Thyroid gland (tissue), 4 donors: ENCODE results near the gene GJB3. TPM values are rescaled to one million over a fixed set of nuclear protein-coding genes. Genes with fewer than 3 reads are reported as not detected.

ENCODE experiments used
- DNase-seq, 2 donors: peaks; one replicate each; pipeline ENCODE4 v3.0.0-alpha.2; 2019
- H3K27ac ChIP-seq, 3 donors: fragments of 200-600 bp; sonication (generic); 1 replicate in 2 of 3; 2 replicates in 1 of 3; pipeline ENCODE4 v1.5.1; 2016 to 2019; ENCODE audit warnings: mild to moderate bottlenecking in 1 of 3, moderate library complexity in 1 of 3
- H3K27me3 ChIP-seq: fragments of 200-600 bp; sonication (generic); one replicate; pipeline ENCODE4 v1.5.1; 2019
- H3K36me3 ChIP-seq, 2 donors: fragments of 200-600 bp; sonication (generic); one replicate each; pipeline ENCODE4 v1.5.1; 2016 to 2019
- H3K4me1 ChIP-seq, 2 donors: fragments of 200-600 bp; sonication (generic); one replicate each; pipeline ENCODE4 v1.5.1; 2017 to 2019
- H3K4me3 ChIP-seq, 3 donors: fragments of 200-600 bp; sonication (generic); replicated peaks in 1 of 3; 1 replicate in 2 of 3; 2 replicates in 1 of 3; pipeline ENCODE4 v1.5.1; 2016; ENCODE audit warnings: mild to moderate bottlenecking in 1 of 3
- H3K9me3 ChIP-seq: fragments of 200-600 bp; sonication (generic); one replicate; pipeline ENCODE4 v1.5.1; 2017
- POLR2A ChIP-seq, 2 donors: fragments of 450-650 bp; IDR thresholded peaks; one replicate each; pipeline ENCODE4 v1.6.1; 2017; ENCODE audit warnings: antibody characterized with exemption in 2 of 2, mild to moderate bottlenecking in 2 of 2, moderate library complexity in 1 of 2
- WGBS, 2 donors: methylation state at CpG; one replicate each; pipeline ENCODE4 v1.1.5; 2017; 5-methylcytosine and 5-hydroxymethylcytosine counted together
- intact Hi-C: fragments of 100-400 bp; cut with DNase I; formaldehyde crosslinking; loops from one replicate; pipeline ENCODE4 v1.15.1; 2023
- total RNA-seq, 4 donors: library from RNA; depleted of rRNA; stranded (reverse); fragments of >200 nt; gene quantifications; one replicate each; pipeline ENCODE4 v1.2.3, GENCODE V29; 2016
- TF ChIP-seq, protein P1 (sequence below), 6 experiments: fragments of 200-600 bp in 3 of 6; fragments of 450-650 bp in 3 of 6; sonication (generic) in 3 of 6; IDR thresholded peaks; one replicate each; pipeline ENCODE4 v1.5.1; 2016 to 2019; ENCODE audit warnings: antibody characterized with exemption in 6 of 6, mild to moderate bottlenecking in 2 of 6, inconsistent platforms in 1 of 6, moderate library complexity in 1 of 6

GJB3 gene
- total RNA-seq, 4 donors from 2014 or later: 0.49 to 0.54 TPM; not detected in 2

DNA sequence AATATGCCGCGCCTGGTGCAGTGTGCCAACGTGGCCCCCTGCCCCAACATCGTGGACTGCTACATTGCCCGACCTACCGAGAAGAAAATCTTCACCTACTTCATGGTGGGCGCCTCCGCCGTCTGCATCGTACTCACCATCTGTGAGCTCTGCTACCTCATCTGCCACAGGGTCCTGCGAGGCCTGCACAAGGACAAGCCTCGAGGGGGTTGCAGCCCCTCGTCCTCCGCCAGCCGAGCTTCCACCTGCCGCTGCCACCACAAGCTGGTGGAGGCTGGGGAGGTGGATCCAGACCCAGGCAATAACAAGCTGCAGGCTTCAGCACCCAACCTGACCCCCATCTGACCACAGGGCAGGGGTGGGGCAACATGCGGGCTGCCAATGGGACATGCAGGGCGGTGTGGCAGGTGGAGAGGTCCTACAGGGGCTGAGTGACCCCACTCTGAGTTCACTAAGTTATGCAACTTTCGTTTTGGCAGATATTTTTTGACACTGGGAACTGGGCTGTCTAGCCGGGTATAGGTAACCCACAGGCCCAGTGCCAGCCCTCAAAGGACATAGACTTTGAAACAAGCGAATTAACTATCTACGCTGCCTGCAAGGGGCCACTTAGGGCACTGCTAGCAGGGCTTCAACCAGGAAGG, 4.3 kb downstream of the GJB3 start:
- DNase-seq: no peak
- intact Hi-C loops: loop anchor here (5.0 kb wide), 1 partner anchor 82 kb away; no protein-coding TSS in a partner anchor
- 89 to 91% methylated on average over 20 to 21 of the region's 22 CpGs for WGBS, 2 donors

DNA sequence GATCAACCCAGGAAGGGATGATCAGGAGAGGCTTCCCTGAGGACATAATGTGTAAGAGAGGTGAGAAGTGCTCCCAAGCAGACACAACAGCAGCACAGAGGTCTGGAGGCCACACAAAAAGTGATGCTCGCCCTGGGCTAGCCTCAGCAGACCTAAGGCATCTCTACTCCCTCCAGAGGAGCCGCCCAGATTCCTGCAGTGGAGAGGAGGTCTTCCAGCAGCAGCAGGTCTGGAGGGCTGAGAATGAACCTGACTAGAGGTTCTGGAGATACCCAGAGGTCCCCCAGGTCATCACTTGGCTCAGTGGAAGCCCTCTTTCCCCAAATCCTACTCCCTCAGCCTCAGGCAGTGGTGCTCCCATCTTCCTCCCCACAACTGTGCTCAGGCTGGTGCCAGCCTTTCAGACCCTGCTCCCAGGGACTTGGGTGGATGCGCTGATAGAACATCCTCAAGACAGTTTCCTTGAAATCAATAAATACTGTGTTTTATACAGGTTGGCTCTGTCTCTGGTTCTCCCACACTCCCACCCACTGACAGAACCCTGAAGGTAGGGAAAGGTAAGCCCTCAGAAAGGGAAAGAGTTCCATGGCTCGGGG, 5.0 kb downstream of the GJB3 start:
- 62 to 66% methylated on average over 4 of the region's 4 CpGs for WGBS, 2 donors
- intact Hi-C loops: loop anchor here (5.0 kb wide), 1 partner anchor 81 kb away; no protein-coding TSS in a partner anchor
- Histone ChIP-seq H3K4me3 (no peak overlapping the region), H3K4me1 (peaks cover 3 to 30% of the 10 kb centered on the region in 2 donors), H3K36me3 (no peaks in the 10 kb centered on the region), H3K27me3 (peaks cover 9% of the 10 kb centered on the region), H3K9me3 (no peaks in the 10 kb centered on the region), H3K27ac (no peak overlapping the region)
- TF ChIP-seq, protein P1, sequence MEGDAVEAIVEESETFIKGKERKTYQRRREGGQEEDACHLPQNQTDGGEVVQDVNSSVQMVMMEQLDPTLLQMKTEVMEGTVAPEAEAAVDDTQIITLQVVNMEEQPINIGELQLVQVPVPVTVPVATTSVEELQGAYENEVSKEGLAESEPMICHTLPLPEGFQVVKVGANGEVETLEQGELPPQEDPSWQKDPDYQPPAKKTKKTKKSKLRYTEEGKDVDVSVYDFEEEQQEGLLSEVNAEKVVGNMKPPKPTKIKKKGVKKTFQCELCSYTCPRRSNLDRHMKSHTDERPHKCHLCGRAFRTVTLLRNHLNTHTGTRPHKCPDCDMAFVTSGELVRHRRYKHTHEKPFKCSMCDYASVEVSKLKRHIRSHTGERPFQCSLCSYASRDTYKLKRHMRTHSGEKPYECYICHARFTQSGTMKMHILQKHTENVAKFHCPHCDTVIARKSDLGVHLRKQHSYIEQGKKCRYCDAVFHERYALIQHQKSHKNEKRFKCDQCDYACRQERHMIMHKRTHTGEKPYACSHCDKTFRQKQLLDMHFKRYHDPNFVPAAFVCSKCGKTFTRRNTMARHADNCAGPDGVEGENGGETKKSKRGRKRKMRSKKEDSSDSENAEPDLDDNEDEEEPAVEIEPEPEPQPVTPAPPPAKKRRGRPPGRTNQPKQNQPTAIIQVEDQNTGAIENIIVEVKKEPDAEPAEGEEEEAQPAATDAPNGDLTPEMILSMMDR (IDR thresholded peaks at IDR 0.05): no peak
- no peak for TF ChIP-seq POLR2A (IDR thresholded peaks at IDR 0.05)
- DNase-seq: no peak

More for the DNA sequence above, 4.3 kb downstream of the GJB3 start:
- no peak overlapping the region for H3K27ac ChIP-seq
- no peaks in the 10 kb centered on the region for H3K9me3 ChIP-seq
- no peak overlapping the region for H3K4me3 ChIP-seq
- TF ChIP-seq, protein P1 (IDR thresholded peaks at IDR 0.05): no peak
- TF ChIP-seq POLR2A (IDR thresholded peaks at IDR 0.05): no peak
- no peaks in the 10 kb centered on the region for H3K36me3 ChIP-seq
- peaks cover 11% of the 10 kb centered on the region for H3K27me3 ChIP-seq
- H3K4me1 ChIP-seq: peaks cover 3 to 32% of the 10 kb centered on the region in 2 donors

DNA sequence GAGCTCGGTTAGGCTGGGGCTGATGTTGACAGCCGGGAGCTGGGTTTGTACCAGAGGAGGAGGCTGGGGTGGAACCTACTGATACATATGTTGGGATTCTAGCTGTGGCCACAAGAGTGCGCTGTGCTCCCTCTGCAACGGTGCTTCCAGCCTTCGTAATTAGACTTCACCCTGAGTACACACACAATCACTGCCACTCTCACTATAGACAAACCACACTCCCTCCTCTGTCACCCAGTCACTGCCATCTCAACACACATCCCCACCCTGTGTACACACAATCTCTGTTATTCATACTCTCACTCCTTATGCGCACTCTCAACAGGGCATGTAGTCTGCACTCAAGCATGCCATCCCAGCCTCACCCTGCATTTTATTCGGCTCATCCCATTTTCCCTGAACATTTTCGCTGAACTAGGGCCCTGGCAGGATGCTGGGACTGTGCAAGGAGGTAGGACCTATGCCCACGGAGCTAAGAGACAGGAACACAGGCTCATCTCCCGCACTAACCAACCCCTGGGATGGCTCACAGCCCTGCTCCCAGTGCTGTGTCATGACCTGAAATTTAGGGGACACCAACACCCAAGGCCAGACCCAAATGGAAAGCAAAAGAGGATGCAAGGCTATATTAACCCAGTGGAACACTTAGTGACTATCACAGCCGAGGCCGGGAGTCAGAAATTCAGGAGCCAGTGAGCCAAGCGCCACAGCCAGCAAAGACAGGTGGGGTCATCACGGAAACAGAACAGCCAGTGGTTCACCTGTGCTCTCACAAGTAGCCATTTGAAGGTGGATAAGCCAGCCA, 5.7 kb downstream of the GJB3 start:
- peaks cover 2% of the 10 kb centered on the region for H3K27me3 ChIP-seq
- DNase-seq: peak; percentile 80 to 84
- peaks cover under 1 to 23% of the 10 kb centered on the region in 2 donors for H3K4me1 ChIP-seq
- H3K4me3 ChIP-seq: no peak overlapping the region
- 48 to 49% methylated on average over 14 of the region's 14 CpGs for WGBS, 2 donors
- no peaks in the 10 kb centered on the region for H3K36me3 ChIP-seq
- TF ChIP-seq, protein P1 (IDR thresholded peaks at IDR 0.05): peak in 5 of 6 experiments; percentile 75 to 95 (median 82)
- TF ChIP-seq POLR2A (IDR thresholded peaks at IDR 0.05): no peak
- peak overlapping the region in 1 of 3 donors; percentile 20 for H3K27ac ChIP-seq
- no peaks in the 10 kb centered on the region for H3K9me3 ChIP-seq
- intact Hi-C loops: loop anchor here (5.0 kb wide), 1 partner anchor 81 kb away; no protein-coding TSS in a partner anchor

DNA sequence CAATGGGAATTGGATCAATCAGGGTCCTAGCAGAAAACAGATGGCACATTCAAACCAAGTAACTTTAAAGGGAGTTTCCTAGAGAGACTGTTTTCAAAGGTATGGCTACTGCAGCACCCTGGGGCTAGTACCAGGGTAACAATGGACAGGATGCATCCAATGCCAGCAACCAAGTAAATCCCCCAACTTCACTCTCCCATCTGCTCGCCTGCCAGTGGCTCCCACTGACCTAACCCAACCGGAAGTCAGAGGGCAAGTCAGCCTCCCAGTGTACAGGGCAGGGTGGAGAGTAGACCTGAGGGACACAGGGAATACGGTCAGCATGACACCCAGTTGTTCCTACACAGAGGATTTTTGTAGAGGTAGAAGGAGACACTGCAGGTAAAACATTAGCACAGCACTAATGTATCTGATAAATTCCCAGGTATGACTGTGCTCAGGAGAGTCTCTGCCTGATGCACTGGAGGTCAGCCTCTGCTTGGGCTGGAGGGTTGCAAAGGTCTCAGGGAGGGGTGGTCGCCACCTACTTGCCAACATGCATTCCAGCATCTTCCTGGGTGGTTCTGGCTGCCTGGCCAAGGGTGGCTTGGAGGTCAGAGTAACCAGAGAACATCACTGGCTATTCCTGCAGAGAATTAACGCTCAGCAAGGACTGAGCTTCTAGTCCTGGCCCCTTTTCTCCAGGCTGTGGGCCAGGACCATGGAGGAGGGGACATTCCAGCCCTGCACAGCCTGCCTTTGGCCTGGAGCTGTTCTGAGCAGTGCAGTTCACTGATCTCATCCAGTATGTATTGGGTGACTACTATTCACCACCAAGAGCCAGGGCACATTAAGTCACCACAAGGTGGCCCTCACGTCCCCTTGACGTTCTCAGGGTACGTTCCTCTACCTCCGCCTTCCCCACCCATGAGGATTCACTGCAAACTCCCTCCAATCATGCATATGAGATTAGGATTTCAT, 6.7 kb downstream of the GJB3 start:
- Histone ChIP-seq H3K27me3 (no peaks in the 10 kb centered on the region), H3K4me3 (no peak overlapping the region), H3K36me3 (no peaks in the 10 kb centered on the region), H3K4me1 (peaks cover 5 to 27% of the 10 kb centered on the region in 2 donors), H3K9me3 (no peaks in the 10 kb centered on the region), H3K27ac (no peak overlapping the region)
- 48 to 49% methylated on average over 8 to 9 of the region's 9 CpGs for WGBS, 2 donors
- DNase-seq: peak in 1 of 2 donors; percentile 37
- TF ChIP-seq POLR2A (IDR thresholded peaks at IDR 0.05): no peak
- TF ChIP-seq, protein P1 (IDR thresholded peaks at IDR 0.05): peak in 3 of 6 experiments; percentile 9 to 37 (median 26)
- intact Hi-C loops: loop anchor here (2.0 to 5.0 kb wide), 2 partner anchors 65 to 80 kb away; no protein-coding TSS in a partner anchor
